Effector memory CD4-positive, alpha-beta T cell (primary cell): Measurements from ENCODE around the gene RBCK1.

Source experiments
- DNase-seq, 3 donors: peaks; one replicate each; pipeline ENCODE4 v3.0.0-alpha.2; 2020
- H3K27ac ChIP-seq: 2 replicates; pipeline ENCODE4 v1.7.0; 2013; ENCODE audit warnings: mild to moderate bottlenecking, low read length, moderate library complexity; ENCODE audit not compliant: insufficient read depth, poor library complexity, severe bottlenecking
- H3K27me3 ChIP-seq: replicated peaks from 2 replicates; pipeline ENCODE4 v1.7.0; 2013; ENCODE audit warnings: mild to moderate bottlenecking, low read length; ENCODE audit not compliant: insufficient read depth, control insufficient read depth, poor library complexity, severe bottlenecking
- H3K36me3 ChIP-seq: 2 replicates; pipeline ENCODE4 v1.7.0; 2013; ENCODE audit warnings: mild to moderate bottlenecking, low read length, moderate library complexity; ENCODE audit not compliant: control insufficient read depth, insufficient read depth
- H3K4me1 ChIP-seq: 2 replicates; pipeline ENCODE4 v1.7.0; 2013; ENCODE audit warnings: low read length, mild to moderate bottlenecking; ENCODE audit not compliant: control insufficient read depth, insufficient read depth, poor library complexity, severe bottlenecking
- H3K4me3 ChIP-seq: 2 replicates; pipeline ENCODE4 v1.7.0; 2013; ENCODE audit warnings: low read length, low read depth, mild to moderate bottlenecking; ENCODE audit not compliant: insufficient read depth, poor library complexity, severe bottlenecking
- H3K9me3 ChIP-seq: 2 replicates; pipeline ENCODE4 v1.7.0; 2013; ENCODE audit warnings: mild to moderate bottlenecking, low read length, moderate library complexity; ENCODE audit not compliant: control insufficient read depth

RBCK1 gene

DNA sequence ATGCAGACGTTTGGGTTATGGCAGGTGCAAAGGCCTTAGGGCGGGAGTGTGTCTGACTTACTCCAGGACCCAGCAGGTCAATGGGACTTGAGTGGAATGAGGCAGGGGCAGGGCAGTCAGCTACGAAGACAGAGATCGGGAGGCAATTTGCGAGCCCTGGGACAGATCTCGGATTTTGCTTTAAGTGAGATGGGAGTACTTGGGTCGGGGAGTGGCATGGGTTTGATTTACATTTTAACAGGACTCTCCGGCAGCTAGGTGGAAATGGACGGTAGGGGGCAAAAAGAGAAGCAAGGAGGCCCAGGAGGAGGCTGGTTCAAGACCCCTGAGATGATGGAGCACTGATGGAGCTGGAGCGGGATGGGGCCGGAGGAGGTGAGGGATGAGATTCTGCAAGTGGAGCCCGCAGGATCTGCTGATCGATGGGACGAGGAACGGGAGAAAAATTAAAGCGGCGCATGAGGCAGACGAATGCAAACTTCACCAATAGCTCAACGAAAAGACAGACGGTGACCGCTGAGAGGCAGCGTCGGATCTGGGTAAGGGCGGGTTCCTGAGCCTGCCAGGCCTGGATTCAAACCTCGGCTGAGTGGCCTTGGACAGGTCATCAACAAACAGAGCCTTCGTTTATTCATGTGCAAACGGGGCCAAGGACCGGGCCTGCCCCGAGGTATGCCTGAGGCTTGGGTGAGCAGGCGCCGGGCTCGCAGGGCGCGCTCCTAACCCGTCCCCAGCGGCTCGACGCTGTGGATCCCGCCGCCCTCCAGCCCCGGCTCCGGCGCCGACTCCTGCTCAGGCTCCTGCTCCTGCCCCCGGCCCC is 756 bp upstream of the RBCK1 start:
- Histone ChIP-seq H3K27ac (peak overlapping the region; percentile 84), H3K4me1 (peaks cover 16% of the 10 kb centered on the region), H3K4me3 (peak overlapping the region; percentile 52), H3K9me3 (no peaks in the 10 kb centered on the region), H3K27me3 (no peaks in the 10 kb centered on the region), H3K36me3 (no peaks in the 10 kb centered on the region)
- peak in 2 of 3 donors; percentile 57 to 67 for DNase-seq

GRCh38 chr20:408843-409696 is 971 bp downstream of the RBCK1 start:
- H3K36me3 ChIP-seq = no peaks in the 10 kb centered on the region
- peak overlapping the region; percentile 84 for H3K27ac ChIP-seq
- no peaks in the 10 kb centered on the region for H3K9me3 ChIP-seq
- H3K27me3 ChIP-seq = no peaks in the 10 kb centered on the region
- DNase-seq = no peak
- H3K4me3 ChIP-seq = peak overlapping the region; percentile 99
- H3K4me1 ChIP-seq = peaks cover 13% of the 10 kb centered on the region

DNA sequence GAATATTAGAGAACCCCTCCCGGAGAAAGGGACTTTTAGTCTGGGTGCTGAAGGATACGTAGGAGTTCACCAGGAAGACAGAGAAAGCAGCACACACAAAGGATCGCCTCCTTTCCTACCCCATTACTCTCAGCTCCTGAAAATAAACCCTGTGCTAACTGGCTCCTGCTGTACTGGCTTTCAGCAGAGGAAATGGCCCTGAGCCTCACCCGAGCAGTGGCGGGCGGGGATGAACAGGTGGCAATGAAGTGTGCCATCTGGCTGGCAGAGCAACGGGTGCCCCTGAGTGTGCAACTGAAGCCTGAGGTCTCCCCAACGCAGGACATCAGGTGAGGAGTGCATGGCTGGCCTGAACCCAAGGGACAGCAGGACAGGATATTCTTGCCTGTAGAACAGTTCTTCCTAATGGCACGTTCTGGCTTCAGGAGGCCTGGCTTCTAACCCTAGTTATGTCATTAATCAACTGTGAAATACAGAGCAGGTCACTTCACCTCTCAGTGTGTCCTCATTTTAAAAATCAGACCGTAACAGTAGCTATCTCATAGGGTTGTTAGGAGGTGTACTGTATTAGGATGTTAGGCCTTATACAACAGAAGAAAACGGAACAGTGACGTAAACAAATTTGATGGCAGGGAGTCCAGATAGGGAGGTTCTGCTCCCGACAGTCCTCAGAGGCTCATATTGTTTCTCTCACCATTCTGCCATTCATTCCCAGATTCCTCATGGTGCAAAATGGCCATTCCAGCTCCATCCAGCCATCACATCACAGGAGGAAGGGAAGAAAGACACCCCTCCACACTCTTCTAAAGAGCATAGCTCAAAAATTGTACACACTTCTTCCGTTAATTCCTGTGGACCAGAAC is 1.8 kb downstream of the RBCK1 start:
- Histone ChIP-seq H3K4me3 (peak overlapping the region; percentile 99), H3K9me3 (no peaks in the 10 kb centered on the region), H3K27ac (no peak overlapping the region), H3K36me3 (no peaks in the 10 kb centered on the region), H3K27me3 (no peaks in the 10 kb centered on the region), H3K4me1 (peaks cover 13% of the 10 kb centered on the region)
- DNase-seq = no peak

GRCh38 chr20:412081-412480 is 4.0 kb downstream of the RBCK1 start:
- no peak overlapping the region for H3K27ac ChIP-seq
- no peaks in the 10 kb centered on the region for H3K27me3 ChIP-seq
- H3K36me3 ChIP-seq = peaks cover 3% of the 10 kb centered on the region
- H3K9me3 ChIP-seq = no peaks in the 10 kb centered on the region
- DNase-seq = no peak
- H3K4me1 ChIP-seq = peaks cover 13% of the 10 kb centered on the region
- no peak overlapping the region for H3K4me3 ChIP-seq

DNA sequence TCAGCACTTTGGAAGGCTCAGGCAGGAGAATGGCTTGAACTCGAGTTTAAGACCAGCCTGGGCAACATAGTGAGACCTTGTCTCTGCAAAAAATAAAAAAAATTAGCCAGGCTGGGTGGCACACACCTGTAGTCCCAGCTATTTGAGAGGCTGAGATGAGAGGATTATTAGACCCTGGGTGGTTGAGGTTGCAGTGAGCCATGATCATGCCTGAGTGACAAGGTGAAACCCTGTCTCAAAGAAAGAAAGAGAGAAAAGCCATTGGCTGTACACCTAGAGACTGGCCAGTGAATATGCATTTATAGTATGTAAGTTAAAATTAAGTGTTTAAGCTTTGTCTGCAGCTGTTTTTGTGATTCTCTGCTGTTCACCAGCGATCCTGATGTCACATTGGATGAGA is 6.1 kb downstream of the RBCK1 start:
- no peaks in the 10 kb centered on the region for H3K27me3 ChIP-seq
- no peak for DNase-seq
- H3K36me3 ChIP-seq = peaks cover 17% of the 10 kb centered on the region
- peaks cover 7% of the 10 kb centered on the region for H3K4me1 ChIP-seq
- H3K4me3 ChIP-seq = no peak overlapping the region
- no peak overlapping the region for H3K27ac ChIP-seq
- no peaks in the 10 kb centered on the region for H3K9me3 ChIP-seq

- Histone ChIP-seq H3K27ac (no peak overlapping the region), H3K36me3 (peaks cover 32% of the 10 kb centered on the region), H3K4me1 (no peaks in the 10 kb centered on the region), H3K4me3 (no peak overlapping the region), H3K9me3 (no peaks in the 10 kb centered on the region), H3K27me3 (no peaks in the 10 kb centered on the region)
- DNase-seq = no peak
These were observed 7.8 kb downstream of the RBCK1 start for GRCh38 chr20:415820-416322.

DNA sequence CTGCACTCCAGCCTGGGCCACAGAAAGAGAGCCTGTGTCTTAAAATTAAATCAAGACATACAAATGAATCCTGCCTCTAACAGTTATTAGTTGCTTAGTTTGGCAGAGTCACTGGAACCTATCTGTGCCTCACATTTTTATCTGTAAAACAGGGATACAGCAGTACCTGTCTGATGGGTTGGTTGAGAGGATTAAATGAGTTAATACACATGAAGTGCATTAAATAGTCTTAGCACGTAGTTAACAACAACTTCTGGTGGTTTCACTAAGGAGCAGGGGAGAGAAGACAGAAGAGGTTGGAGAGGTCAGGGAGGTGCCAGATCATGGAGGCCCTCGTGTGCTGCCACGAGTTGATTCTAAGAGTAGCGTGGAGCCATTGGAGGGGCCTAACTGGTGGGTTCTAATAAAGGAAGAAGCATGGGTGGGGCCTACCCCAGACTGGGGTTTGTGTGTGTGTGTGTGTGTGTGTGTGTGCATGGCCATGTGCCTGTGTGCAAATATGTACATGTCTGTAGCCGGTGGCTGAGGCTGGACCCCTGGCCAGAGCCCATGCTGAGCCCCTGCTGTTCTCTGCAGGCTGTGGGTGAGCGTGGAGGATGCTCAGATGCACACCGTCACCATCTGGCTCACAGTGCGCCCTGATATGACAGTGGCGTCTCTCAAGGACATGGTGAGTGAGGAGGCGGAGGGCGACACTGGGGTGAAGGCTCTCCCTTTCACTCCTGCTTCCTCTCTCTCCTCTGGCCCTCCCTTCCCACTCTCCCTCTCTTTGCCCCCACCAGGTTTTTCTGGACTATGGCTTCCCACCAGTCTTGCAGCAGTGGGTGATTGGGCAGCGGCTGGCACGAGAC is 9.1 kb downstream of the RBCK1 start:
- H3K27ac ChIP-seq = no peak overlapping the region

DNA sequence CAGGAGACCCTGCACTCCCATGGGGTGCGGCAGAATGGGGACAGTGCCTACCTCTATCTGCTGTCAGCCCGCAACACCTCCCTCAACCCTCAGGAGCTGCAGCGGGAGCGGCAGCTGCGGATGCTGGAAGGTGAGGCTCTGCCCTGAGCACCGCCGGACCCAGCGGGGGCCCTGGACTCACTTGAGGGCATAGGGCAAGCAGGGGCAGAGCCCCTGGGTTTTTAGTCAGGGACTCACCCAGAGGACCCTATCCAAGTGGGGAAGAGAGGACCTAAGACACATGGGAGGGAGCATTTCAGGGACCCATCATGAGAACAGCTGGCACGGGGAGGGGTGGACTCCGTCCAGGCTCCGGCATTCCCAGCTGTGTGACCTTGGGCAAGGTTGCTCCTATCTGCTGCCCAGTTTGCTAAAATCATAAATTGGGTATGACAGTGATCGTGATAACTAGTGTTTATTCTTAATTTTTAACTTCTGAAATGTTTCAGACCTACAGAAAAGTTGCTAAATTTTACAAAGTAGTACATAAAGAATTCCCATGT is 9.8 kb downstream of the RBCK1 start:
- Histone ChIP-seq H3K4me1 (no peaks in the 10 kb centered on the region), H3K4me3 (no peak overlapping the region), H3K9me3 (no peaks in the 10 kb centered on the region), H3K27me3 (no peaks in the 10 kb centered on the region), H3K27ac (no peak overlapping the region), H3K36me3 (peaks cover 47% of the 10 kb centered on the region)
- no peak for DNase-seq

More for the DNA sequence above, 9.1 kb downstream of the RBCK1 start:
- DNase-seq = no peak
- Histone ChIP-seq H3K4me3 (no peak overlapping the region), H3K36me3 (peaks cover 45% of the 10 kb centered on the region), H3K4me1 (no peaks in the 10 kb centered on the region), H3K9me3 (no peaks in the 10 kb centered on the region), H3K27me3 (no peaks in the 10 kb centered on the region)
